Panc1 (cell line): ENCODE measurements around the gene SHKBP1. TPM values are rescaled to one million over a fixed set of nuclear protein-coding genes. Genes with fewer than 3 reads are reported as not detected.

Source experiments
- ATAC-seq: fragments of 200-7000 bp; cut with Tn5 transposase; 2 replicates; pipeline ENCODE4 v1.9.1; 2020; ENCODE audit warnings: mild to moderate bottlenecking, moderate library complexity
- BruUV-seq: library from RNA; stranded (reverse); fragments of 400-500 nt; replicated peaks from 2 replicates; lab custom pipeline; 2021; lab: Mats Ljungman, UMichigan
- CTCF ChIA-PET: fragments of 300-600 bp; sonication (Branson Sonifier 250); formaldehyde crosslinking; loops from one replicate; lab custom pipeline; 2022; ENCODE audit warnings: antibody characterized with exemption; lab: Charles Lee
- POLR2A ChIA-PET: fragments of 300-600 bp; sonication (Branson Sonifier 250); formaldehyde crosslinking; loops from one replicate; lab custom pipeline; 2022; ENCODE audit warnings: antibody characterized with exemption; lab: Charles Lee
- DNase-seq: peaks from one replicate; pipeline ENCODE4 v3.0.0-alpha.2; 2010; ENCODE audit warnings: low read depth, low spot score
- H3K27ac ChIP-seq: 2 replicates; pipeline ENCODE4 v1.5.1; 2011; ENCODE audit warnings: mild to moderate bottlenecking, low read length, inconsistent platforms
- H3K27me3 ChIP-seq: fragments of 200-500 bp; sonication (Bioruptor generic); 2 replicates; pipeline ENCODE4 v1.6.0; 2014; ENCODE audit warnings: low read length, inconsistent platforms; ENCODE audit not compliant: control insufficient read depth, insufficient read depth
- H3K36me3 ChIP-seq: fragments of 200-500 bp; sonication (Bioruptor generic); 2 replicates; pipeline ENCODE4 v1.5.1; 2014; ENCODE audit warnings: inconsistent platforms, mild to moderate bottlenecking, low read length, moderate library complexity; ENCODE audit not compliant: control insufficient read depth, insufficient read depth
- H3K4me1 ChIP-seq: 2 replicates; pipeline ENCODE4 v1.5.1; 2011; ENCODE audit warnings: inconsistent platforms, mild to moderate bottlenecking, low read length, moderate library complexity; ENCODE audit not compliant: control insufficient read depth, insufficient read depth
- H3K4me3 ChIP-seq, 2 experiments: 2 replicates each; pipeline ENCODE4 v1.5.1; 2011 to 2012; ENCODE audit warnings: low read depth in 2 of 2, low read length in 2 of 2, mild to moderate bottlenecking in 2 of 2, inconsistent platforms in 1 of 2, moderate library complexity in 1 of 2
- H3K9me3 ChIP-seq: fragments of 200-500 bp; sonication (Bioruptor generic); 2 replicates; pipeline ENCODE4 v1.5.1; 2014; ENCODE audit warnings: low read depth, mild to moderate bottlenecking, inconsistent platforms, low read length, moderate library complexity; ENCODE audit not compliant: control insufficient read depth, insufficient read depth
- POLR2AphosphoS5 ChIP-seq: IDR thresholded peaks from 2 replicates; pipeline ENCODE4 v1.6.1; 2012; ENCODE audit warnings: mild to moderate bottlenecking, low read depth, low read length, moderate library complexity
- SIN3A ChIP-seq: IDR thresholded peaks from 2 replicates; pipeline ENCODE4 v1.6.1; 2012; ENCODE audit warnings: low read depth, mild to moderate bottlenecking, low read length, moderate library complexity, borderline replicate concordance; ENCODE audit not compliant: insufficient read depth
- TCF7L2 ChIP-seq: IDR thresholded peaks from 2 replicates; pipeline ENCODE4 v1.6.1; 2011; ENCODE audit warnings: mild to moderate bottlenecking, low read depth, low read length, inconsistent platforms
- in situ Hi-C: cut with HindIII; loops from 2 replicates; pipeline ENCODE4 v1.10.0; 2016; ENCODE audit warnings: low sequenced_read_pairs, low pct_unique_long_range_greater_than_20kb
- intact Hi-C: fragments of 100-400 bp; cut with micrococcal nuclease; formaldehyde crosslinking; loops from one replicate; pipeline ENCODE4 v1.10.0; 2022; ENCODE audit not compliant: unreplicated experiment
- total RNA-seq: library from RNA; stranded (reverse); gene quantifications from one replicate; pipeline ENCODE4 v1.2.1, GENCODE V29; 2021; ENCODE audit not compliant: unreplicated experiment
- TF ChIP-seq, protein P1 (sequence below): fragments of 450-650 bp; IDR thresholded peaks from 2 replicates; pipeline ENCODE4 v1.5.1; 2017; ENCODE audit warnings: mild to moderate bottlenecking
- TF ChIP-seq, protein P2 (sequence below), 2 experiments: IDR thresholded peaks; 2 replicates each; pipeline ENCODE4 v1.6.1; 2011 to 2012; ENCODE audit warnings: low read depth in 2 of 2, control low read depth in 1 of 2, low read length in 1 of 2, mild to moderate bottlenecking in 1 of 2, moderate library complexity in 1 of 2; ENCODE audit not compliant: insufficient read depth in 1 of 2

Gene SHKBP1
- total RNA-seq, 1 experiment from 2014 or later, result 55.9 TPM

DNA sequence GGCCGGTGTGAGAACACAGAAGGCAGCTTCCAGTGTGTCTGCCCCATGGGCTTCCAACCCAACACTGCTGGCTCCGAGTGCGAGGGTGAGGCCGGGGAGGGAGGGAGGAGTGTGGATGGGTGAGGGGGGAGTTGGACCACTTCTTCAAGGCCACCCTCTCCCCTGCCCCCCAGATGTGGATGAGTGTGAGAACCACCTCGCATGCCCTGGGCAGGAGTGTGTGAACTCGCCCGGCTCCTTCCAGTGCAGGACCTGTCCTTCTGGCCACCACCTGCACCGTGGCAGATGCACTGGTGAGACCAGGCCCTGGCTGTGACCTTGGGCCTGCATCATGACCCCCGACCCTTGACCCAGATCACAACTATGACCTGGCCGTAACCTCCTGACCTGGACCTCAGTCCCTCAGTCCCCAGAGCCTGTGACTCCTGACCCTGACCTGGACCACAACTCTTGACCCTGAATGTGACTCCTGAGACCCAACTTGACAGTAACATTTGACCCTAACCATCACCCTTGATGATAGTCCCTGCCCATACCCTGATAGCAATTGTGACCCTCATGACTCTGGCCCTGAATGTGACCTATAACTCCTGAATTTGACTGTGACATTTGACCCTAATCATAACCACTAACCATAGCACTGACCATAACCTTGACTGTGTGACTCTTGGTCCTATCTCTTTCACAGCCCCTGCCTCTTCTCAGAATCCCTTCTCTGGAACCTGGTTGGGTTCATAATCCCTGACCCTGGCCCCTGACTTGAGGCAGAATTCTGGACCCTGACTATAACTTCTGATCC is 35.4 kb downstream of the SHKBP1 start:
- in situ Hi-C loops, result no loop called here
- TF ChIP-seq TCF7L2, result no peak
- TF ChIP-seq POLR2AphosphoS5, result no peak
- TF ChIP-seq, protein P1, sequence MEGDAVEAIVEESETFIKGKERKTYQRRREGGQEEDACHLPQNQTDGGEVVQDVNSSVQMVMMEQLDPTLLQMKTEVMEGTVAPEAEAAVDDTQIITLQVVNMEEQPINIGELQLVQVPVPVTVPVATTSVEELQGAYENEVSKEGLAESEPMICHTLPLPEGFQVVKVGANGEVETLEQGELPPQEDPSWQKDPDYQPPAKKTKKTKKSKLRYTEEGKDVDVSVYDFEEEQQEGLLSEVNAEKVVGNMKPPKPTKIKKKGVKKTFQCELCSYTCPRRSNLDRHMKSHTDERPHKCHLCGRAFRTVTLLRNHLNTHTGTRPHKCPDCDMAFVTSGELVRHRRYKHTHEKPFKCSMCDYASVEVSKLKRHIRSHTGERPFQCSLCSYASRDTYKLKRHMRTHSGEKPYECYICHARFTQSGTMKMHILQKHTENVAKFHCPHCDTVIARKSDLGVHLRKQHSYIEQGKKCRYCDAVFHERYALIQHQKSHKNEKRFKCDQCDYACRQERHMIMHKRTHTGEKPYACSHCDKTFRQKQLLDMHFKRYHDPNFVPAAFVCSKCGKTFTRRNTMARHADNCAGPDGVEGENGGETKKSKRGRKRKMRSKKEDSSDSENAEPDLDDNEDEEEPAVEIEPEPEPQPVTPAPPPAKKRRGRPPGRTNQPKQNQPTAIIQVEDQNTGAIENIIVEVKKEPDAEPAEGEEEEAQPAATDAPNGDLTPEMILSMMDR, result no peak
- TF ChIP-seq, protein P2, sequence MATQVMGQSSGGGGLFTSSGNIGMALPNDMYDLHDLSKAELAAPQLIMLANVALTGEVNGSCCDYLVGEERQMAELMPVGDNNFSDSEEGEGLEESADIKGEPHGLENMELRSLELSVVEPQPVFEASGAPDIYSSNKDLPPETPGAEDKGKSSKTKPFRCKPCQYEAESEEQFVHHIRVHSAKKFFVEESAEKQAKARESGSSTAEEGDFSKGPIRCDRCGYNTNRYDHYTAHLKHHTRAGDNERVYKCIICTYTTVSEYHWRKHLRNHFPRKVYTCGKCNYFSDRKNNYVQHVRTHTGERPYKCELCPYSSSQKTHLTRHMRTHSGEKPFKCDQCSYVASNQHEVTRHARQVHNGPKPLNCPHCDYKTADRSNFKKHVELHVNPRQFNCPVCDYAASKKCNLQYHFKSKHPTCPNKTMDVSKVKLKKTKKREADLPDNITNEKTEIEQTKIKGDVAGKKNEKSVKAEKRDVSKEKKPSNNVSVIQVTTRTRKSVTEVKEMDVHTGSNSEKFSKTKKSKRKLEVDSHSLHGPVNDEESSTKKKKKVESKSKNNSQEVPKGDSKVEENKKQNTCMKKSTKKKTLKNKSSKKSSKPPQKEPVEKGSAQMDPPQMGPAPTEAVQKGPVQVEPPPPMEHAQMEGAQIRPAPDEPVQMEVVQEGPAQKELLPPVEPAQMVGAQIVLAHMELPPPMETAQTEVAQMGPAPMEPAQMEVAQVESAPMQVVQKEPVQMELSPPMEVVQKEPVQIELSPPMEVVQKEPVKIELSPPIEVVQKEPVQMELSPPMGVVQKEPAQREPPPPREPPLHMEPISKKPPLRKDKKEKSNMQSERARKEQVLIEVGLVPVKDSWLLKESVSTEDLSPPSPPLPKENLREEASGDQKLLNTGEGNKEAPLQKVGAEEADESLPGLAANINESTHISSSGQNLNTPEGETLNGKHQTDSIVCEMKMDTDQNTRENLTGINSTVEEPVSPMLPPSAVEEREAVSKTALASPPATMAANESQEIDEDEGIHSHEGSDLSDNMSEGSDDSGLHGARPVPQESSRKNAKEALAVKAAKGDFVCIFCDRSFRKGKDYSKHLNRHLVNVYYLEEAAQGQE (IDR thresholded peaks at IDR 0.05; ENCODE audit: insufficient read depth in 1 of 2, low read depth in 2 of 2, low read length in 1 of 2), result no peak
- no peak for TF ChIP-seq SIN3A
- intact Hi-C loops, result no loop called here
- Histone ChIP-seq H3K9me3 (no peaks in the 10 kb centered on the region), H3K27me3 (no peaks in the 10 kb centered on the region), H3K4me1 (no peaks in the 10 kb centered on the region), H3K4me3 (no peak overlapping the region), H3K27ac (no peak overlapping the region), H3K36me3 (no peaks in the 10 kb centered on the region; the same call in 1 of the 2 replicates)
- DNase-seq, result no peak
- POLR2A ChIA-PET, result no interaction called here
- no TSS peak for BruUV-seq
- CTCF ChIA-PET, result no interaction called here
- ATAC-seq, result no peak

DNA sequence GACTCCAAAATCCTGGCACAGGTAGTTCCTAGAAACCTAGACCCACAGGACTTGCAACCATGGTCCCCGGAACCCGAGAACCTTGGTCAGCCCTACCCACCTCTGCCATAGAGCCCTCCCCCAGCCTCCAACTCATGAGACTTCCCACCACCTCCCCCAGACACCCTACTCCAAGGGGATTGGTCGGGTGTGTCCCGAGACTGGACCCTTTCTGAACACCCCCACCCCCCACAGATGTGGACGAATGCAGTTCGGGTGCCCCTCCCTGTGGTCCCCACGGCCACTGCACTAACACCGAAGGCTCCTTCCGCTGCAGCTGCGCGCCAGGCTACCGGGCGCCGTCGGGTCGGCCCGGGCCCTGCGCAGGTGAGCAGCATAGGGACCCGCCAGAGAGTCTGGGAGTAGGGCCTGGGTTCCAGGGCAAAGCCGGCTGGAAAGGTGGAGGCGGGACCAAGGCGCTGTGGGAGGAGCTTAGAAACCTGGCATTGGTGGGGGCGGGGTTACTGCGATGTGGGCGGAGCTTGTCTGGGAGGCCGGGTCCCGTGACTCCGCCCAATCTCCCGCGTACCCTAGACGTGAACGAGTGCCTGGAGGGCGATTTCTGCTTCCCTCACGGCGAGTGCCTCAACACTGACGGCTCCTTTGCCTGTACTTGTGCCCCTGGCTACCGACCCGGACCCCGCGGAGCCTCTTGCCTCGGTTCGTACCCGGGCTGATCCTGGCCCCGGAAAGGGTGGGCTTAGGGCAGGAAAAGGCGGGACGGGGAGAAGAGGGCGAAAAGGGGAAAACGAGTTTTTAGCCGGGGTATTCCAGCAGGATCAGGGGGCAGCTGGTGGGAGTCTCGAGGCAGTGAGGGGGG is 36.4 kb downstream of the SHKBP1 start:
- ATAC-seq, result no peak
- TF ChIP-seq POLR2AphosphoS5 (no peak), SIN3A (no peak), TCF7L2 (no peak)
- TF ChIP-seq, protein P1, result no peak
- TF ChIP-seq, protein P2 (IDR thresholded peaks at IDR 0.05; ENCODE audit: insufficient read depth in 1 of 2, low read depth in 2 of 2, low read length in 1 of 2), result no peak
- no TSS peak for BruUV-seq
- H3K36me3 ChIP-seq, result no peaks in the 10 kb centered on the region; the same call in 1 of the 2 replicates
- H3K9me3 ChIP-seq, result no peaks in the 10 kb centered on the region
- in situ Hi-C loops (no loop called here), intact Hi-C loops (no loop called here)
- no peak for DNase-seq
- H3K4me1 ChIP-seq, result no peaks in the 10 kb centered on the region
- H3K27ac ChIP-seq, result no peak overlapping the region
- ChIA-PET POLR2A (no interaction called here), CTCF (no interaction called here)
- no peaks in the 10 kb centered on the region for H3K27me3 ChIP-seq
- H3K4me3 ChIP-seq, result no peak overlapping the region
